Spleen (tissue), 7 donors: ENCODE results near the gene EGFLAM.

Experiments
- POLR2A ChIP-seq, 3 donors: fragments of 450-650 bp; IDR thresholded peaks; one replicate each; pipeline ENCODE4 v1.5.1; 2017; ENCODE audit warnings: antibody characterized with exemption in 3 of 3, mild to moderate bottlenecking in 1 of 3
- POLR2AphosphoS5 ChIP-seq, 3 donors: sonication (generic); formaldehyde crosslinking; IDR thresholded peaks; one replicate each; pipeline ENCODE4 v1.5.1; 2017; ENCODE audit warnings: antibody characterized with exemption in 3 of 3
- TF ChIP-seq, protein P1 (sequence below), 11 experiments: fragments of 200-600 bp in 7 of 11; fragments of 450-650 bp in 4 of 11; sonication (generic) in 4 of 11; IDR thresholded peaks in 8 of 11; conservative IDR thresholded peaks in 3 of 11; 1 replicate in 7 of 11; 2 replicates in 4 of 11; pipeline versions ENCODE4 v1.4.0 to v1.8.0; 2016 to 2021; ENCODE audit warnings: antibody characterized with exemption in 11 of 11, inconsistent platforms in 4 of 11, mild to moderate bottlenecking in 1 of 11
- donor health status: DM: no; HTN: no; CAD: no; lungs with moderate emphysema.
- donor health status: DM: no; HTN: no; CAD: no.
- donor health status: DM: no; HTN: no; CAD: no.

DNA sequence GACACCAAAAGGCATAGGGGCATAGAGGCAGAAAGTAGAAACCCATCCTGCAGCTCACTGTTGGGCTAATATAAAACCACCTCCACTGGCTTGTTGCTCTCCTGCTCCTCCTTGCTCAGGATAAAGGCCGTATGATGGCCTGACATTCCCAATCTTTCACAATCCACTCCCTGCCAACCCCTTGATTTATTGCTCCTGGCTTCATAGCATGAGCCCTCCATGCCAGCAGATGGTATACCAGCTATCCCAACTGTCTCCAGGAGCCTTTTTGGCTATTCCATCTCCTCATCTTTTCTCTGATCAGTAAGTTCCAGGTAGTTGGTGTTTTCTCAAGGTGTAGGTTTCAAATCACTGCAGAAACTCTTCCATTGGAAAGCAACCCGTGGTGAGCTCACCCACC lies 128.8 kb downstream of the EGFLAM start:
- TF ChIP-seq, protein P1, sequence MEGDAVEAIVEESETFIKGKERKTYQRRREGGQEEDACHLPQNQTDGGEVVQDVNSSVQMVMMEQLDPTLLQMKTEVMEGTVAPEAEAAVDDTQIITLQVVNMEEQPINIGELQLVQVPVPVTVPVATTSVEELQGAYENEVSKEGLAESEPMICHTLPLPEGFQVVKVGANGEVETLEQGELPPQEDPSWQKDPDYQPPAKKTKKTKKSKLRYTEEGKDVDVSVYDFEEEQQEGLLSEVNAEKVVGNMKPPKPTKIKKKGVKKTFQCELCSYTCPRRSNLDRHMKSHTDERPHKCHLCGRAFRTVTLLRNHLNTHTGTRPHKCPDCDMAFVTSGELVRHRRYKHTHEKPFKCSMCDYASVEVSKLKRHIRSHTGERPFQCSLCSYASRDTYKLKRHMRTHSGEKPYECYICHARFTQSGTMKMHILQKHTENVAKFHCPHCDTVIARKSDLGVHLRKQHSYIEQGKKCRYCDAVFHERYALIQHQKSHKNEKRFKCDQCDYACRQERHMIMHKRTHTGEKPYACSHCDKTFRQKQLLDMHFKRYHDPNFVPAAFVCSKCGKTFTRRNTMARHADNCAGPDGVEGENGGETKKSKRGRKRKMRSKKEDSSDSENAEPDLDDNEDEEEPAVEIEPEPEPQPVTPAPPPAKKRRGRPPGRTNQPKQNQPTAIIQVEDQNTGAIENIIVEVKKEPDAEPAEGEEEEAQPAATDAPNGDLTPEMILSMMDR (IDR thresholded peaks at IDR 0.05 in 8 of 11, conservative IDR thresholded peaks at IDR 0.05 in 3 of 11): no peak
- TF ChIP-seq POLR2A (IDR thresholded peaks at IDR 0.05) (no peak), POLR2AphosphoS5 (IDR thresholded peaks at IDR 0.05) (no peak)
